Astrocyte of the cerebellum (primary cell): ENCODE results near the gene MID1.

ENCODE experiments used
- DNase-seq: peaks from one replicate; pipeline ENCODE4 v3.0.0-alpha.2; 2011; ENCODE audit warnings: low read depth
- H3K4me3 ChIP-seq: 2 replicates; pipeline ENCODE4 v1.5.1; 2011; ENCODE audit warnings: mild to moderate bottlenecking, low read depth, low read length, moderate library complexity
- CTCF ChIP-seq: IDR thresholded peaks from 2 replicates; pipeline ENCODE4 v1.5.1; 2012; ENCODE audit warnings: low read length, low read depth, moderate library complexity, mild to moderate bottlenecking; ENCODE audit errors: missing control alignments
- in situ Hi-C: cut with HindIII; loops from 2 replicates; pipeline ENCODE4 v1.10.0; 2017; ENCODE audit warnings: low sequenced_read_pairs

MID1 gene

GRCh38 chrX:10582945-10583344 lies 37.4 kb downstream of the MID1 start:
- in situ Hi-C loops = no loop called here
- no peak for DNase-seq
- H3K4me3 ChIP-seq = no peak overlapping the region
- no peak for TF ChIP-seq CTCF

- in situ Hi-C loops = no loop called here
Measured at GRCh38 chrX:10582215-10582733, 38.1 kb downstream of the MID1 start.

GRCh38 chrX:10579112-10580011 lies 41.0 kb downstream of the MID1 start:
- in situ Hi-C loops = no loop called here
- peak; percentile 41 for DNase-seq
- no peak for TF ChIP-seq CTCF
- H3K4me3 ChIP-seq = peak overlapping the region; percentile 7

More at GRCh38 chrX:10582215-10582733, 38.1 kb downstream of the MID1 start:
- no peak for TF ChIP-seq CTCF
- no peak overlapping the region for H3K4me3 ChIP-seq
- no peak for DNase-seq

GRCh38 chrX:10578527-10578926 lies 41.9 kb downstream of the MID1 start:
- H3K4me3 ChIP-seq = no peak overlapping the region
- DNase-seq = no peak
- in situ Hi-C loops = no loop called here
- no peak for TF ChIP-seq CTCF

GRCh38 chrX:10577853-10578252 lies 42.5 kb downstream of the MID1 start:
- TF ChIP-seq CTCF = no peak
- no peak overlapping the region for H3K4me3 ChIP-seq
- in situ Hi-C loops = no loop called here
- DNase-seq = no peak

- in situ Hi-C loops = no loop called here
- TF ChIP-seq CTCF = no peak
- no peak for DNase-seq
- no peak overlapping the region for H3K4me3 ChIP-seq
Measured at GRCh38 chrX:10576777-10577447, 43.5 kb downstream of the MID1 start.
